Ascending aorta (tissue), 2 donors: ENCODE data around the gene SLC9A9. TPM values are rescaled to one million over a fixed set of nuclear protein-coding genes. Genes with fewer than 3 reads are reported as not detected.

Source experiments
- DNase-seq, 2 donors: peaks; one replicate each; pipeline ENCODE4 v3.0.0-alpha.2; 2019; ENCODE audit warnings: low spot score in 2 of 2
- H3K27ac ChIP-seq, 2 donors: fragments of 200-600 bp; sonication (generic); one replicate each; pipeline ENCODE4 v1.5.1; 2016 to 2017; ENCODE audit warnings: mild to moderate bottlenecking in 1 of 2
- H3K27me3 ChIP-seq: fragments of 200-600 bp; sonication (generic); one replicate; pipeline ENCODE4 v1.5.1; 2017
- H3K36me3 ChIP-seq, 2 donors: fragments of 200-600 bp; sonication (generic); one replicate each; pipeline ENCODE4 v1.5.1; 2016
- H3K4me1 ChIP-seq, 2 donors: fragments of 200-600 bp; sonication (generic); one replicate each; pipeline ENCODE4 v1.5.1; 2016 to 2017; ENCODE audit warnings: mild to moderate bottlenecking in 1 of 2
- H3K4me3 ChIP-seq, 2 donors: fragments of 200-600 bp; sonication (generic); one replicate each; pipeline ENCODE4 v1.5.1; 2016 to 2017; ENCODE audit warnings: mild to moderate bottlenecking in 1 of 2
- H3K9me3 ChIP-seq, 2 donors: fragments of 200-600 bp; sonication (generic); one replicate each; pipeline ENCODE4 v1.5.1; 2016
- intact Hi-C: fragments of 100-400 bp; cut with DNase I; formaldehyde crosslinking; loops from one replicate; pipeline ENCODE4 v1.15.1; 2023
- total RNA-seq: library from RNA; depleted of rRNA; stranded (reverse); fragments of >200 nt; gene quantifications from one replicate; pipeline ENCODE4 v1.1.0, GENCODE V29; 2016
- TF ChIP-seq, protein P1 (sequence below), 3 experiments: fragments of 200-600 bp in 2 of 3; fragments of 450-650 bp in 1 of 3; sonication (generic) in 2 of 3; IDR thresholded peaks; one replicate each; pipeline ENCODE4 v1.5.1; 2016 to 2019; ENCODE audit warnings: antibody characterized with exemption in 3 of 3, mild to moderate bottlenecking in 1 of 3, moderate library complexity in 1 of 3

The SLC9A9 gene
- total RNA-seq, 1 donor from 2014 or later: 63.4 TPM

DNA sequence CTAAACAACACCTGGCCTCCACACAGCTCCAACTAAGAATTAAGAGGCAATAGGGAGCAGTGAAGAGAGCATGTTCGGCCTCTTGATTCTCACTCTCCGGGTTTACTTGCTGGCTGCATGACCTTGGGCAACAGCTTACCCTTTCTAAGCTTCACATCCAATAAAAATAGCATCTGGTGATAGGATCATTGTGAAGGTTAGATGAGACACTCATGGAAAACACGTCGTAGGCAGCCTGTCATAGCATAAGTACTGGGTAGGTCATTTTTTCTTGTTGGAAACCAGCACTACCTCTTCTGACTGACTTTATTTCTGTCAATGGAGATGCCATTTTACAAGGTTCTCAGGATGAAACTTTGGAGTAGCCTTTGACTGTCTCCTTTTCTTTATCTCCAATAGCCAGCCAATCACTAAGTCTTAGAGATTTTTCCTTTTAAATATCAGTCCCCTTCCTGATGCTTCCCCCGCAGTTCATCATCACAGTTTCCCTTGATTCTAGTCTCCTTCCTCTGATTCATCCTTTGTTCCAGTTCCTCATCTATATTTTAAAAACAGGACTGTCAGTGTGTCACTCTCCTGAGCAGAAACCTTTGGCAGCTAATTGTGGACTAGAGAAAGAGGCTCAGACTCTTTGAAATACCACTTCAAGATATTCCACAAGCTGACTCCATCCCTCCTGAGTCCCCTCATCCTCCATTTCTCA is 271.5 kb downstream of the SLC9A9 start:
- no peaks in the 10 kb centered on the region for H3K36me3 ChIP-seq
- H3K9me3 ChIP-seq: no peaks in the 10 kb centered on the region
- no peaks in the 10 kb centered on the region for H3K27me3 ChIP-seq
- H3K4me1 ChIP-seq: no peaks in the 10 kb centered on the region
- no peak for DNase-seq
- intact Hi-C loops: no loop called here
- TF ChIP-seq, protein P1, sequence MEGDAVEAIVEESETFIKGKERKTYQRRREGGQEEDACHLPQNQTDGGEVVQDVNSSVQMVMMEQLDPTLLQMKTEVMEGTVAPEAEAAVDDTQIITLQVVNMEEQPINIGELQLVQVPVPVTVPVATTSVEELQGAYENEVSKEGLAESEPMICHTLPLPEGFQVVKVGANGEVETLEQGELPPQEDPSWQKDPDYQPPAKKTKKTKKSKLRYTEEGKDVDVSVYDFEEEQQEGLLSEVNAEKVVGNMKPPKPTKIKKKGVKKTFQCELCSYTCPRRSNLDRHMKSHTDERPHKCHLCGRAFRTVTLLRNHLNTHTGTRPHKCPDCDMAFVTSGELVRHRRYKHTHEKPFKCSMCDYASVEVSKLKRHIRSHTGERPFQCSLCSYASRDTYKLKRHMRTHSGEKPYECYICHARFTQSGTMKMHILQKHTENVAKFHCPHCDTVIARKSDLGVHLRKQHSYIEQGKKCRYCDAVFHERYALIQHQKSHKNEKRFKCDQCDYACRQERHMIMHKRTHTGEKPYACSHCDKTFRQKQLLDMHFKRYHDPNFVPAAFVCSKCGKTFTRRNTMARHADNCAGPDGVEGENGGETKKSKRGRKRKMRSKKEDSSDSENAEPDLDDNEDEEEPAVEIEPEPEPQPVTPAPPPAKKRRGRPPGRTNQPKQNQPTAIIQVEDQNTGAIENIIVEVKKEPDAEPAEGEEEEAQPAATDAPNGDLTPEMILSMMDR (IDR thresholded peaks at IDR 0.05): no peak
- no peak overlapping the region for H3K27ac ChIP-seq
- no peak overlapping the region for H3K4me3 ChIP-seq

DNA sequence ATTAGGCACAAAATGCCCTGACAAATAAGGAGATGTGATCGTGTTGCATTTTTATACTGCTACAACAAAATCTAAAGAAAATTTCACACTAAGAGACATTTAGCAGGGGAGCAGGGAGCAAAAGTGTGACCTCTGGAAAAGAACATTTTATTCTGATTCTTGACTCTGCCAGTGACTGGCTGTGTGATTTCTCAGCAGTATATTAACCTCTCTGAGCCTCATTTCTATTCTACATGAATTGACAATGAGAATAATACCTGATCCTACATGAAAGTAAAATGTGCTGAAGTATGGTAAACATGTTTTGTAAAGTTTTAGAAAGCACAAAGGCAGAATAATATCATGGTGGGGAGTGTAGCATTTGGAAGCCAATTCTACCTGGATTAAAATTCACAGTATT is 273.3 kb downstream of the SLC9A9 start:
- intact Hi-C loops: no loop called here

GRCh38 chr3:143573610-143574303 is 274.5 kb downstream of the SLC9A9 start:
- no peaks in the 10 kb centered on the region for H3K36me3 ChIP-seq
- DNase-seq: no peak
- H3K4me3 ChIP-seq: no peak overlapping the region
- H3K9me3 ChIP-seq: no peaks in the 10 kb centered on the region
- no peak overlapping the region for H3K27ac ChIP-seq
- TF ChIP-seq, protein P1 (IDR thresholded peaks at IDR 0.05): no peak
- H3K4me1 ChIP-seq: no peaks in the 10 kb centered on the region
- intact Hi-C loops: no loop called here
- H3K27me3 ChIP-seq: no peaks in the 10 kb centered on the region

More for the DNA sequence above, 273.3 kb downstream of the SLC9A9 start:
- no peaks in the 10 kb centered on the region for H3K9me3 ChIP-seq
- H3K4me1 ChIP-seq: no peaks in the 10 kb centered on the region
- H3K27ac ChIP-seq: no peak overlapping the region
- H3K27me3 ChIP-seq: no peaks in the 10 kb centered on the region
- H3K36me3 ChIP-seq: no peaks in the 10 kb centered on the region
- H3K4me3 ChIP-seq: no peak overlapping the region
- TF ChIP-seq, protein P1 (IDR thresholded peaks at IDR 0.05): no peak
- no peak for DNase-seq

- no peak for DNase-seq
- H3K36me3 ChIP-seq: no peaks in the 10 kb centered on the region
- H3K4me3 ChIP-seq: no peak overlapping the region
- intact Hi-C loops: no loop called here
- no peaks in the 10 kb centered on the region for H3K27me3 ChIP-seq
- no peak overlapping the region for H3K27ac ChIP-seq
- TF ChIP-seq, protein P1 (IDR thresholded peaks at IDR 0.05): no peak
- no peaks in the 10 kb centered on the region for H3K4me1 ChIP-seq
- no peaks in the 10 kb centered on the region for H3K9me3 ChIP-seq
Measured at GRCh38 chr3:143571548-143571947, 276.7 kb downstream of the SLC9A9 start.

DNA sequence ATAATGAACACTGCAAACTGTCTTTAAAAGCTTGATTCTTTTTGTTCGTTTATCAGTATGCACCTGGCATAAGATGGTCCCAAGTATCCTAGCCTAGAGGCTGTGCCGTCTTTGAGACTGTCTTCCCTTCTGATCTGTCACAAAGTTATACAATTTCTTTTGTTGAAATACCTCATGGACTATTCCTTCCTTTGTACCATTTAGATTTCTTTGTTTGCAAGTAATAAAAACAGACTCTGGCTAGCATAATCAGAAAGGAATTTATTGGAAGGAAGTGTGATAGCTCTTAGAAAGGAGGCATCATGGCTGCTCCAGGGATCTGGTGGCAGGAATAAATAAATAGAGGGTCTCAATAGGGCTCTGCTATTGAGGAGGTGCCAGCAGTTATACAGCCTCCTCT is 280.4 kb downstream of the SLC9A9 start:
- TF ChIP-seq, protein P1 (IDR thresholded peaks at IDR 0.05): no peak
- Histone ChIP-seq H3K36me3 (no peaks in the 10 kb centered on the region), H3K27me3 (no peaks in the 10 kb centered on the region), H3K27ac (no peak overlapping the region), H3K4me1 (no peaks in the 10 kb centered on the region), H3K4me3 (no peak overlapping the region), H3K9me3 (no peaks in the 10 kb centered on the region)
- intact Hi-C loops: no loop called here
- no peak for DNase-seq
